Sigmoid colon (tissue), 3 donors: ENCODE data around the gene CACNG4.

ENCODE experiments used
- POLR2A ChIP-seq, 2 donors: fragments of 450-650 bp; IDR thresholded peaks; one replicate each; pipeline ENCODE4 v1.6.1; 2016; ENCODE audit warnings: antibody characterized with exemption in 2 of 2, mild to moderate bottlenecking in 2 of 2, moderate library complexity in 2 of 2
- TF ChIP-seq, protein P1 (sequence below), 4 experiments: fragments of 450-650 bp in 3 of 4; fragments of 200-600 bp in 1 of 4; IDR thresholded peaks; one replicate each; pipeline ENCODE4 v1.5.1; 2016 to 2019; ENCODE audit warnings: antibody characterized with exemption in 4 of 4, mild to moderate bottlenecking in 3 of 4, moderate library complexity in 2 of 4

DNA sequence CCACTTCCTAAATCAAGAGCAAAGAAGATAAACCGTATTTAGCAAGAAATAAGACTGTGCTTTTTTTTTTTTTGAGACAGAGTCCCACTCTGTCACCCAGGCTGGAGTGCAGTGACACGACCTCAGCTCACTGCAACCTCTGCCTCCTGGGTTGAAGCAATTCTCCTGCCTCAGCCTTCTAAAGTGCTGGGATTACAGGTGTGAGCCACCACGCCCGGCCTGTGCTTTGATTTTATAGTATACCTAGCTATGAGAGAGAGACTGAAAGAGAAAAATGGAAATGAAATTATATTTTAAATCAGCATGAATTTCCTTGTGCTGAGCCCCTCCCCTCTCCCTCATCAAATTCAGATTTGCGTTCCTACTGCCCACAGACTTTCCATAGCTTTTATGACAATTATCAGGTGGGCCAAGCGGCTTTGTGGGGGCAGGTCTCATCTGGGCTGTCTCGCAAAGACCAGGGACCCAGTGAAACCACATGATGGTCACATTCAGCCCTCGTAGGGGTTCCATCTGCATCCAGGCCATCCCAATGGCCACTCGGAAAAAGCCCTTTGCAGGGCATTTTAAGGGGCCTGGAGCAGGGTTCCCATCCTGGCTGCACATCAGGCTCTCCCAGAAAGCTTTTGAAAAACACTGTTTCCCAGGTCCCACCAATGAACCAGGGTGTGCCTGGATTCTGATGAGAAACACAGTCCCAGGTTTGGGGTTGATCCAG is 88.4 kb downstream of the CACNG4 start:
- TF ChIP-seq, protein P1, sequence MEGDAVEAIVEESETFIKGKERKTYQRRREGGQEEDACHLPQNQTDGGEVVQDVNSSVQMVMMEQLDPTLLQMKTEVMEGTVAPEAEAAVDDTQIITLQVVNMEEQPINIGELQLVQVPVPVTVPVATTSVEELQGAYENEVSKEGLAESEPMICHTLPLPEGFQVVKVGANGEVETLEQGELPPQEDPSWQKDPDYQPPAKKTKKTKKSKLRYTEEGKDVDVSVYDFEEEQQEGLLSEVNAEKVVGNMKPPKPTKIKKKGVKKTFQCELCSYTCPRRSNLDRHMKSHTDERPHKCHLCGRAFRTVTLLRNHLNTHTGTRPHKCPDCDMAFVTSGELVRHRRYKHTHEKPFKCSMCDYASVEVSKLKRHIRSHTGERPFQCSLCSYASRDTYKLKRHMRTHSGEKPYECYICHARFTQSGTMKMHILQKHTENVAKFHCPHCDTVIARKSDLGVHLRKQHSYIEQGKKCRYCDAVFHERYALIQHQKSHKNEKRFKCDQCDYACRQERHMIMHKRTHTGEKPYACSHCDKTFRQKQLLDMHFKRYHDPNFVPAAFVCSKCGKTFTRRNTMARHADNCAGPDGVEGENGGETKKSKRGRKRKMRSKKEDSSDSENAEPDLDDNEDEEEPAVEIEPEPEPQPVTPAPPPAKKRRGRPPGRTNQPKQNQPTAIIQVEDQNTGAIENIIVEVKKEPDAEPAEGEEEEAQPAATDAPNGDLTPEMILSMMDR (IDR thresholded peaks at IDR 0.05): no peak
- TF ChIP-seq POLR2A (IDR thresholded peaks at IDR 0.05): no peak
